HG03442 (cell line): Measurements from ENCODE around the gene CCDC69.

Experiments
- ATAC-seq: cut with Tn5 transposase; IDR thresholded peaks from one replicate; pipeline ENCODE4 v1.9.1; 2021; ENCODE audit warnings: mild to moderate bottlenecking, moderate library complexity; ENCODE audit not compliant: unreplicated experiment

The CCDC69 gene

DNA sequence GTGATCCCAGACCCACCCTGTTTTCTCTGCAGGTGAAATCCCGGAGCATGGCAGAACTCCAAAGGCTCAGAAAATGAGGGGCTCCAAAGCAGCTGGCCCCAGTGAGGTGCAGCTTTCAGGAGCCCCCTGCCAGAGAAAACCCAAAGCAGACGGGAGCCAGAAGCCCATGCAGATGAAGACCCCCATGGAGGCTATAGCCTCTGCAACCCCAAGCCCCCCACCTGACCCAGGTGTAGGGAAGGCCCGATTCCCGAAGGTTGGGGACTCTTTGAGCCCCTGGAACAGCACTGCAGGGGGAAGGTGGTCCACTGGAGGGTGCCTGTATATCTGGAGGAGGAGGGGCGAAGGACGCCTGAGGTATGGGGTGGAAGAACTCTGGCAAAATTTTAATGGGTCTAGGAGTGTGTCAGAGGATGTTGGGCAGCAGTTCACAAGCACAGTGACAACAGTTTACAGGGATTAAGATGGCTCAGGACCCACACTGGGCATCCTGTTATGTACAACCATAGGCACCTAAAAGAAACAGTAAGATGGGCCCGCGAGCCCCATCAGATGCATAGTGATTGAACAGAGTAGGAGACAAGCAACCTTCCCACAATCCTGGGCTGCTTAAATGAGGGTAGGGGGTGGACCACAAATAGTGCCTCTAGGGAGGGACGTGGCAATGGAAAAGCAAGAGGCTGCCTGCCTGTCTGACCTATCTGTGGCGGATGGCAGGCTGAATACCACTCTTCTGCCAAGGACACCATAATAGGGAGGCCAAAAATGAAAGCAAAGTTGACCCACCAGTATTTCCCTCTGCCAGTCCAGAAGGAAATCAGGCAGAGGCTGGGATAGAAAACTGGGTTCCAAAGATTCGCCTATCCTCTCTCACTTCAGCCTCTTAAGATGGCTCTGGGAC is 49.9 kb downstream of the CCDC69 start:
- ATAC-seq = no peak

DNA sequence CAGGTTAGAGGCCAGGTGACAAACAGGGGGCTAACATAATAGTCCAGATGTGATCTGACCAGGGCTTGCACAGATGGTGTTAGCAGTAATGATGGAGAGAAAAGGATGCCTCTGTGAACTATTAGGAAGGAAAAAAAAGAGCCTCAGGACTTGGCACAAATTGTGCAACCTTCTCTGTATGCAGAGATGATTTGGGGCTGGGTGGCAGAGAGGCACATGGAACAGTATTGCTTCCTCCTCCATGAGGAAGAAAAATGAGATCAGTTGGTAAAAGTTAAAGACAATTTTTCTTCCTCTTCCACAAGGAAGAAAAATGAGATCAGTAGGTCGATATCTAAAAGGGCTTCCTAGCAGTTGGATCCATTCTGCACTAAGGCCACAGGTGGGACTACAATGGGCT is 52.4 kb downstream of the CCDC69 start:
- ATAC-seq = no peak

DNA sequence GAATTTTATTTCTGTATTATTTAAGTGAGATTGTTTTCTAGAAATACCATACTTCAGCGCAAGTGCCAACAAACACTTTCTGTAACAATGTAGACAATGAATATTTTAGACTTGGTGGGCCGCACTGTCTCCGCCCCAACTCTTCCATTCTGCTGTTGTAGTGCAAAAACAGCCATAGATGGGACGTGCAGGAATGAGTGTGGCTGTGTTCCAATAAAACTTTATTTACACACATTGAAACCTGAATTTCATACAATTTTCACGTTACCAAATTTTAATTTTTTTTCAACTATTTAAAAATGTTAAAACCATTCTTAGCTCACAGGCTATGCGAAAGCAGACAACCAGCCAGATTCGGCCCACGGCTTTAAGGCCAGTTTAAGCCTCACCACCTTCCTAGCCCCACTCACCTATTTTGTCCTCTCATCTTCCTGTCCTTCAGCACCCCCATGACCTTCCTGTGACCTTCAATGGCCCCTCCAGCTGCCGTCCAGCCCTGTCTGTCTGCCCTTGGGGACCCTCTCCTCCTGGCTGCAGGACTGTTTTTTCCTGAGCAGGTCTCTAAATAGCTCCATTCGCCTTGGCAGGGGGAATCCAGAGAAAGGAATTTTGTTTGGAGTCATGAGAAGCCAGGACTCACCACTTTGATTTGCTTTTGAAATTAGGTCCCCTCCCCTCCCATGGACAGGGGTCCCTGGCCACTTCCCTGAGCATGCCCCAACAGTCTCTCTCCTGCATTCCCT is 55.1 kb downstream of the CCDC69 start:
- no peak for ATAC-seq

DNA sequence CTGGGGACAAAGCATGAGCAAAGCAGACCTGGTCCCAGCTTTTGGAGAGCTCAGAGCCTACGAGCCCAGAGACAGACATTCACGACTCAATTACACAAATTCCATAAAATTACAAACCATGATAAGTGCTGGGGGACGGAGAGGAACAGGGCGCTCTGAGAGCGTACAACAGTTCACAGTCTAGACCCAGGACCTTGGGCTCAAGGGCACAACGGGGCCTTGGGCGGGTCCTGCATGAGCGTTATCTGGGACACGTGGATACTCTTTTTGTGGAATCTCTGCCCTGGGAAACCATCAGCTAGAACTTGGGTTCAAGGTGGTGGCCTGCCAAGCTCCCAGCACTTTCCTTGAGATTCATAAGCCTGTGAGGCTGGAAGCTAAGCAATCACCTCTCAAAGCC is 56.9 kb downstream of the CCDC69 start:
- ATAC-seq = no peak

DNA sequence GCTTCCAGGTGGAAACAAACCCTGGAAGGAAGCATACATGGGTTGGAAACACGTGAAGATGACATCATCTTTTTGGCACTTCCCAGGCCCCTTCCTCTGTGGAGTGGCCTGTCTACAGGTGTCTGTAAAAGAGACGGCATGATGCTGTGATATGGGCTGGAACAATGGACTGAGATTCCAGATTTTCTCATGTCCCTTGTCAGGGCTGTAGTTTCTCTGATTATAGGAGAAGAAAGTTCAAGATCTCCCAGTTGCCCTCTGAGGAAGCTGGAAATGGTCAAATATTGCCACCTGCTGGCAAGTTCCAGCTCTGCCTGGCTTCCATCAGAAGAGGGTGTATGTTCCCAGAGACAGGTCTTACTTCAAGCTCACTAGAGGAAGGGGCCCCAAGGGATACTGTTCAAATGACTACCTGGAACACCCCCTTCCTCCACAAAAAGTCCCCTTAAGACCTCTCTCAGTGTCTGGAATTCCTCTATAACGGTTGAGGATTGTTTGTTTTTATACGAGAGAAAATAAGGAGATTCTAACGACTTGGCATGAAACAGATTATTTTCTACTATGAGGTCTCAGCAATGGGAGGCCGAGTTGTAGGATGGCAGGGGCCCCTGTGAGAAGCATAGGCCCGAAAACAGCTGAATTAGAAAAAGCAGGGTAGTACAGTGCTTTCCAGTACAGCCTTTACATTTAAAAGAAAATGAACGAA is 59.1 kb downstream of the CCDC69 start:
- peak; percentile 85 for ATAC-seq

DNA sequence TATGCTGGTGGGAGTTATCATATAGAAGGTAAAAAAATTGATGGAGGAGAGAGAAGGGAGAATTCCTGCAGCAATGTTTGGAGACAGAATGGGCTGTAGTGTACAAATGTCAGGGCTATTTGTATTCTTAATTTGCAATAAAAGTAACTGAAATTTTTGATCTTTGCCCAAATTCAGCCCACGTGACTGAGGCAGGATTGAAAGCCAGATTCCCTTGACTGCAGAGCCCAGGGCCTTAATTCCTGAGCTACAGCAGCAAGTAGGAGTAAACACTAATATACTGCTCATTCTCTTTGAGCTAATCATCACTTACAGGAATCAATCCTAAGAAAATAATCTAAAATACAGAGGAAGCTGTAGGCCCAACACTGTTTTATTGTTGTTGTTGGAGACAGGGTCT is 61.1 kb downstream of the CCDC69 start:
- no peak for ATAC-seq

DNA sequence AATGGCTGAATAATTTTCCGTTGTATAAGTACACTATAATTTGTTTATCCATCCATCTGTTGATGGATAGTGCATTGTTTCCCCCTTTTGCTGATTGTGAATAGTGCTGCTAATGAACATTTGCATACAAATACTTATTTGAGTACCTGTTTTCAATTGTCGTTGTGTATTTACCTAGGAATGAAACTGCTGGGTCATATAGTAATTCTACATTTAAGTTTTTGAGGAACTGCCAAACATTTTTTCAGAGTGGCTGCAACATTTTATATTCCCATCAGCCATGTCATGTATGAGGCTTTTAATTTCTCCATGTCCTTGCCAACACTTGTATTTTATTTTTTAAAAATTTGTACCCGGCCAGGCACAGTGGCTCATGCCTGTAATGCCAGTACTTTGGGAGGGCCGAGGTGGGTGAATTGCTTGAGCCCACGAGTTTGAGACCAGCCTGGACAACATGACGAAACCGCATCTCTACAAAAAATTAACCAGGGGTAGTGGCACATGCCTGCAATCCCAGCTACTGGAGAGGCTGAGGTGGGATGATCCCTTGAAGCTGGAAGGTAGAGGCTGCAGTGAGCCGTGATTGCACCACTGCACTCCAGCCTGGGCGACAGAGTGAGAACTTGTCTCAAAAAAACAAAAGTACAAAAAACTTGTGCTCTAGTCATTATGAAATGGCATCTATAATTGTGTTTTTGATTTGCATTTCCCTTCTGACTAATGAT is 64.1 kb downstream of the CCDC69 start:
- peak; percentile 19 for ATAC-seq

DNA sequence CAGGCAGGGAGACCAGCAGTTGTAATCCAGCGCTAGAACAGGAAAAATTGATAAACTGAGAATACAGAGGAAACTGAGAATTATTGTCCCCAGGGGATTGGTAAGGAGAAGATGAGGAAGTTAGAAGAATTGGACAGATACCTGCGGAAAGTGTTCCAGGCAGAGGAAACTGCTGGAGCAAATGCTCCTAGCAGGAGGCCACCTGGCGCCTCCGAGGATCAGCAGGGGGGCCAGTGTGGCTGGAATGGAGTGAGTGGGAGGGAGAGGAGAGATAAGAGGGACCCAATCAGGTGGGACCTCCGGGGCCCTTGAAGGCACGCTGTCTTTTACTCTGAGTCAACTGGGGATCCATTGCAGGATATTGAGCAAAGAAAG is 65.6 kb downstream of the CCDC69 start:
- no peak for ATAC-seq

DNA sequence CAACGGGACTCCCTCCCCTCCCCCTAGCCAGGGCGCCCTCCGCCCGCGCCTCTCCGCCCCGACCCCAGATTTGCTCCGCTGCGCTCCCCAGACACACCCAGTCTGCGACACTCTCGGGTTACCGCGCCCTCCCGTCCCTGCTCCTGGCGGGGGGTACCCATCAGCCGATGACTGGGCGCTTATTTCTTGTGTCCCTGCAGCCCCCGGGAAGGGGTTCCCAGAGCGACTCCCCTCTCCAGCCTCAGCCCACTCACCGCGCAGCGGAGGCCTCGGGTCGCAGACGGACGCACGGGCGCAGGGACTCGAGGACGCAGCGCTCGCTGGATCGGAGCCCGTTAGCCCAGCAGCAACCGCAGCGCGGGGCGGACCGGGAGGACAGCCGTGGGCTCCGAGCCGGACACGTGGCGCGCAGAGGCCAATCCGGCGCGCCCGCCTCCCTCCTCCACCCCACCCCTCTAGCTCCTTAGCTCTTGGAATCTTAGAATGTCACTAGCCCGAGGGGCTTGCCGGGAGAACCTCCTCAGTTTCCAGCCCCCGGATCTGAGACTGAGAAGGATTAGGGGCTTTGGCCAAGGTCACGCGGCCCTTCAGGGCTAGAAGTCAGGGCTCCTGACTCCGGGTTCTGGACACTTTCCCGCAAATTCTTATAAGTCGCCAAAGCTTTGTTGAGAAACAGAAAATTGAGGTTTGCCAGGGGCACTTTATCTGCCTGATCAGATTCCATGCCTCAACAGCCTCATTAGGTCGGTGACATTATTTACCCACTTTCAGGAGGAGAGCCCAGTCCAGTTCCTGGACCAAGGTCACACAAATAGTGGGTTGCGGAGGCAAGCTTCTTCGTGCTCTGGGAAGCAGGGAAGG is 66.2 kb downstream of the CCDC69 start, which contains the start of gene ANXA6:
ANXA6 (minus strand) TSS at position 354 of the 861 bp plus-strand sequence. CDS start 9,878 bp downstream, outside the sequence.
- ATAC-seq = peak; percentile 37

DNA sequence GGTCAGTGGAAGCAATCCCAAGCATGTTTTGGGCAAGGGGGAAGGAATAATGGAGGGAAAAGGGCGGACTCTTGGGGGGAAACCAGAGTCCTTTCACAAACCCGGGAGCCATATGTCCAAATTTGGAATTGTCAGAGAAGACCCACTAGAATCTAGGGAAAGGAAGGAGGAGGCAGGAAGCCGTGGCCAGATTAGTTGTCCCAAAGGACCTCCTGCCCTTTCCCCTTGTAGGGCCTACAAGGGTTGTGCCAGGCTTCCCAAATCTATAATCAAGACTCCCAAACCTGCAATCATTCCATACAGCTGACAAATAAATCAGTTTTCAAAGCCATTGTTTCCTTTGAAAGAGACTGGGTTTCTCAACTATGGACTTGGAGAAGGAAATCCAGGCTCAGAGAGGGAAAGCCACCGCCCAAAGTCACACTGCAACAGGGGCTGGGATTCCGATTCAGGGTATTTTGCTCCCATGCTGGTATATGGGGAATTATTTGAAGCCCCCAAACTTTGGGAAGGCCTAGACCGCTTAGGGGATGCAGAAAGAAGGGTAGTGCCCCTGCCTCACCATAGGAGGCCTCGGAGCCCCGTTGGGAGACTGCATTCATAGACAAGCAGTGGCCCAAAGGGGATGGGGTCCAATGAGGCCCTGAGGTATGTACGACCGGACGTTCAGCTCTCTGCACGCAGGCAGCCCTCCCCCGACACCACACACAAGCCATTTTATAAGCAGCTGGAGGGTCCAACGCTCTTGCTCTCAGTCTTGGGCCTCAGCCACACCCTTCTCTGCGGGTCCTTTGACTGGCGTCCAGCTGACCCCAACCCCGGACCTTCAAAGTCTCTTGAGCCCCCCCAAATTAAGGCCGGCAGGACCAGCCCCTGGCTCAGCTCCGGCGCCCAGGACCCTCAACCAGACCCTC is 67.1 kb downstream of the CCDC69 start:
- no peak for ATAC-seq

DNA sequence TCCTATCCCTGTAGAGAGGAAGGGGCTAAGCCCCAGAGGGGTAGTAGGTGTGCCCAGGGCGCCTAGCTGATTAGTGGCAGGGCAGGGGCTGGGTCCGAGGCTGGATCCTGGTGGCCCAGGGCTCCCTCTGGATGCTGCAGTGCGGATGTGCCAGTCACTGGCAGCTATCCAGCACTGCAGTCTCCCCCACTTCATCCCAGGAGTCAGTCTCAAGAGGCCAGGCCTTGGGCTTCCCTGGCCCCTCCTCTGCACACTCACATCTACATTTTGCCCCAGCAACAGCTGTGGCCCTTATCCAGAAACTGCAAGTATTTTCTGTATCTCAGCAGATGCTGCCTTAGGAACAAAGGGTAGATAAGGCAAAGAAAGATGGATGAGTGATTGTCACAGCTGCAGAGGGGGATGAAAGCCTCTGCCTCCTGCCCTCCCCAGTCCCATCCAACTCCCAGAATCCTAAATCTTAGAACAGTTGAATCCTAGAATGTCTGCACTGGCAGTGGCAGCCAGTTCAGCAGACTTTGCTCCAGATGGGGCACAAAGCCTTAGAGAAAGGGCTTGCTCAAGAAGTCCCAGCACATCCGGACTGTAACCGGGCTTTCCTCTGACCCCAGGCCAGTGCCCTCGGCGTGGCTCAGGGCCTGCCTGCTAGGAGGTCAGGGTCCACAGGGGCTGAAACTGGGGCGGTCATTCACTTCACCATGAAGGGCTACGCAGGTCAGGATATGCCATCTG is 68.0 kb downstream of the CCDC69 start:
- ATAC-seq = no peak

DNA sequence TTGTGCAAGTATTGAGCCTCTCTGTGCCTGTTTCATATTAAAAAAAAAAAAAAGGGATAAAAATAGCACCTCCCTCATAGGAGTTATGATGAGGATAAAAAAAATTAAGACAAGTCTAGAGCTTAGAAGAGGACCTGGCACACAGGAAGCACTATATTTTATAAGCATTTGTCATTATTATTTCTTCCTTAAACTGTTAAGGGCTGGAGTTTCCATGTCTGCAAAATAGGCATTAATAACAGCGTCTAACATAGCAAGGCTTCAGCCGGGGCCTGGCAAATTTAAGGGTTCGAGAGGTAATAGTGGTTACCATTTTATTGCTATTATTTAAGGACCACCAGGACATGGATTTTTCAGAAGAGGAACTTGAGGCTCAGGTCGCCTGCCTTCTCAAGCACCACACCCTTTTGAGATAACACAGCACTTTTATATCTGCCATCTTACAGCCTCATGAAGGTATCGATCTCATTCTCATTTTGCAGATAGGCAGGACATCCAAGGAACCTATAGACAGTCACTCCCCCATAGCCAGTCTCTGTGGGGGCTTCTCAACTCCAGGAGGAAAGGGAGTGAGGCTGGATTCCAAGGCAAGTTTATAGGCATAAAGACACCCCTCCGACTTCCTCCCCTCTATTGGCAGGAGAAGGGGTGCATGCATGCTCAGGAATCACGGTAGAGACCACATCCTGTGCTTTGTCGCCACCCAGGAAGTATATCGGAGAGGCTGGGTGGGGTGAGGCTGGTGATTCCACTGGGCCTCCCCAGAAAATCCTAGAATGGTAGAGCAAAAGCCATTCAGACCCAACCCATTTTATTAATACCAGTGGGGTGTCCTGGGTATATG is 68.7 kb downstream of the CCDC69 start:
- ATAC-seq = peak; percentile 27

DNA sequence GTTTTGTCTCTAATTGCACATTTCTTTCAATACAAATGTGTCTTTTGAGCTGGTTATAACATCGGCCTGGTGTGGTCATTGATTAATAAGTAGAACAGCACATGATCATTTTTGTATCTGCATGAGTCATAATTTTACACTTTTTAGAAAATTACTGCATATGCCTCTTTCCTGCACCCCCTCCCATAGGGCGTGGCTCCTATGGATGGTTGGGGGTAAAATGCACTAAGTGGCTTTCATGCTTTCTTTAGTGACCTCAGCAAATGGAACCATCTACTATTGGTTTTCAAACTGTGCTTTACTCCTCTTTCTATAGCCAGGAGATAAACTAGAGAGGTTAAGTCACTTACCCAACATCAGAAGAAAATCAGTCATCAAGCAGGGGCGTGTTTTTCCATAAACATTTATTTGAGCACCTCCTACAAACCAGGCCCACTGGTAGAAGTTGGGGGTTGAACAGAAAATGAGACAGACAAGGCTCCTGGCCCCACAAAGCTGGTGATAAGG is 70.1 kb downstream of the CCDC69 start:
- no peak for ATAC-seq

DNA sequence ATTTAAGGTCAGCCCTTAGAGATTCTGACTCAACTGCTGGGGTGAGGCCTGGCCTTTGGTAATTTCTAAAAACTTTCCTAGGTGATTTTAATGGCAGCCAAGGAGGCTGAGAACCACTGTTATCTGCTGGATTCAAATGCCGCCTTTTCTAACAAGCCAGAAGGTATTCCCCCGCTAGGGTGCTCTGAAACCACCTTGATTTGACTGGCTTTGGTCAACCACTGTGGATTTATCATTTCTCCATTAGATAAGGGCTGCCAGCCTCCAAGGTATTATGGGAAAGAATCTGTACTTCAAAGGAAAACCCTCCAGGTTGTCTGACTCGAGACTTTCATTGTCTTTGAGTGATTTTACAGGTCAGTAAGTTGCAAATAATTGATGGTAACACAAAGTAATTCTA is 70.6 kb downstream of the CCDC69 start:
- ATAC-seq = no peak

DNA sequence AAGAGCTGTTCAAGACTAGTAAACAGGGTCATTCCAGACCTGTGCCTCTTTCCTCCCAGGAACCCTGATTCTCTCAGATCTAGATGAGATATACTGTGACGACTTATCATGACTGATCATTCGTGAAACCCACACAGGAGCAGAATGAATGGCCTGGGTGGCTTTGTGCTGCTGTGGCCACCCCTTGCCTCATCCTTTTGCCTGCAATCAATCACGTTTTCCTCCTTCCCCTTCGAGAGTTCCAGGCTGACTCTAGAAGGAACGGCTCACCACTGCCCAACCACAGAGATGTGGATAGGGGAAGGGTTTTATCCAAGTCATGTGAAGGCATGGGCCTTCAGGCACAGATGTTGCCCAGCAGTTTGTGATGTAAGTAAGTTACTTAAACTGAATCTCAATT is 72.1 kb downstream of the CCDC69 start:
- peak; percentile 41 for ATAC-seq

DNA sequence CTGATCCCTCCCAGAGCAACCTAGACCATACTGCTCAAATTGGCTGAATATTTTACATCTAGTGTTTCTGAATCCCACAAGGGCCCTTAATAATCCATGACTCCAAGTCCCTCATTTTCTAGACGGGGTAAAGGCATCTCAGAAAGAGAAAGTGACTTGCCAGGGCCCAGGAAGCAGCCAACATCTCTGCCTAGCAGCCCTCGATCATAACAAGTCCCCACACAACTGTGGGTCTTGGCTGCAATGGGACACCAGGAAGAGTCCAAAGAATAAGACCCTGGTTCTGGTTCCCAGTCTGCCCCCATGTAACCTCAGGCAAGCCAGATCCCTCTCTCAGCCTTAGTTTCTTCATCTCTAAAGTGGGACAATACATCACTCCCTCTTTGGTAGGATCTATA is 72.6 kb downstream of the CCDC69 start:
- no peak for ATAC-seq
